Neutrophil (primary cell): ENCODE results near the gene CTDSPL.
A peak's percentile ranks its signal among the peaks of the same experiment; 100 is the strongest.

Experiments used
- H3K27ac ChIP-seq: fragments of 200-600 bp; sonication (generic); 2 replicates; pipeline ENCODE4 v1.5.1; 2016; ENCODE audit warnings: mild to moderate bottlenecking, moderate library complexity
- H3K27me3 ChIP-seq: fragments of 200-600 bp; sonication (generic); 2 replicates; pipeline ENCODE4 v1.6.0; 2016; ENCODE audit warnings: mild to moderate bottlenecking
- H3K36me3 ChIP-seq: fragments of 200-600 bp; sonication (generic); 2 replicates; pipeline ENCODE4 v1.5.1; 2017
- H3K4me1 ChIP-seq, 2 experiments: fragments of 200-600 bp in 1 of 2; sonication (generic) in 1 of 2; 1 replicate in 1 of 2; 2 replicates in 1 of 2; pipeline versions ENCODE4 v1.5.1 to v1.6.1; 2013 to 2016; ENCODE audit warnings: low read depth in 1 of 2, low read length in 1 of 2, mild to moderate bottlenecking in 1 of 2, moderate library complexity in 1 of 2; ENCODE audit not compliant: control insufficient read depth in 1 of 2, insufficient read depth in 1 of 2
- H3K4me3 ChIP-seq, 2 experiments: fragments of 200-600 bp in 1 of 2; sonication (generic) in 1 of 2; 1 replicate in 1 of 2; 2 replicates in 1 of 2; pipeline ENCODE4 v1.5.1; 2013 to 2016; ENCODE audit warnings: low read depth in 1 of 2, low read length in 1 of 2, mild to moderate bottlenecking in 1 of 2, moderate library complexity in 1 of 2
- H3K9me3 ChIP-seq: fragments of 200-600 bp; sonication (generic); 2 replicates; pipeline ENCODE4 v1.5.1; 2016
- CTCF ChIP-seq: fragments of 200-600 bp; sonication (generic); IDR thresholded peaks from 2 replicates; pipeline ENCODE4 v1.5.1; 2016; ENCODE audit warnings: antibody characterized with exemption

Gene CTDSPL

GRCh38 chr3:37963016-37963415 is 101.3 kb downstream of the CTDSPL start:
- H3K9me3 ChIP-seq = no peaks in the 10 kb centered on the region
- peaks cover 0 to 2% of the 10 kb centered on the region in 2 experiments for H3K4me1 ChIP-seq
- H3K27ac ChIP-seq = no peak overlapping the region
- TF ChIP-seq CTCF = no peak
- no peaks in the 10 kb centered on the region for H3K36me3 ChIP-seq
- H3K4me3 ChIP-seq = no peak overlapping the region
- no peaks in the 10 kb centered on the region for H3K27me3 ChIP-seq

GRCh38 chr3:37963635-37964034 is 102.0 kb downstream of the CTDSPL start:
- TF ChIP-seq CTCF = no peak
- H3K27me3 ChIP-seq = no peaks in the 10 kb centered on the region

GRCh38 chr3:37964146-37964545 is 102.5 kb downstream of the CTDSPL start:
- no peak overlapping the region for H3K4me3 ChIP-seq
- H3K36me3 ChIP-seq = peaks cover 3% of the 10 kb centered on the region
- no peak overlapping the region for H3K27ac ChIP-seq
- TF ChIP-seq CTCF = no peak
- no peaks in the 10 kb centered on the region for H3K9me3 ChIP-seq
- H3K27me3 ChIP-seq = no peaks in the 10 kb centered on the region
- H3K4me1 ChIP-seq = no peaks in the 10 kb centered on the region

More at GRCh38 chr3:37963635-37964034, 102.0 kb downstream of the CTDSPL start:
- no peak overlapping the region for H3K27ac ChIP-seq
- no peaks in the 10 kb centered on the region for H3K36me3 ChIP-seq
- no peak overlapping the region for H3K4me3 ChIP-seq
- H3K9me3 ChIP-seq = no peaks in the 10 kb centered on the region
- no peaks in the 10 kb centered on the region for H3K4me1 ChIP-seq

- Histone ChIP-seq H3K27me3 (no peaks in the 10 kb centered on the region), H3K27ac (no peak overlapping the region), H3K4me1 (no peaks in the 10 kb centered on the region), H3K9me3 (no peaks in the 10 kb centered on the region), H3K4me3 (no peak overlapping the region), H3K36me3 (peaks cover 6% of the 10 kb centered on the region)
- TF ChIP-seq CTCF = no peak
Observed at GRCh38 chr3:37964716-37965115, 103.0 kb downstream of the CTDSPL start.

- Histone ChIP-seq H3K9me3 (no peaks in the 10 kb centered on the region), H3K4me1 (no peaks in the 10 kb centered on the region), H3K27ac (no peak overlapping the region), H3K27me3 (no peaks in the 10 kb centered on the region), H3K36me3 (peaks cover 18% of the 10 kb centered on the region), H3K4me3 (no peak overlapping the region)
- peak; percentile 58 for TF ChIP-seq CTCF
Observed at GRCh38 chr3:37967260-37967881, 105.7 kb downstream of the CTDSPL start.
